SU-DHL-6 (cell line): ENCODE data around the gene CENPC.

Experiments used
- CTCF ChIP-seq: fragments of 200-600 bp; sonication (generic); IDR thresholded peaks from one replicate; pipeline ENCODE4 v1.5.1; 2017; ENCODE audit warnings: antibody characterized with exemption, mild to moderate bottlenecking, low read length, moderate library complexity; ENCODE audit not compliant: insufficient read depth, poor library complexity, severe bottlenecking
- EZH2phosphoT487 ChIP-seq: fragments of 200-600 bp; sonication (generic), shearing (Covaris generic); conservative IDR thresholded peaks from 2 replicates; pipeline ENCODE4 v1.6.1; 2018; ENCODE audit warnings: mild to moderate bottlenecking, antibody characterized with exemption, low read length, moderate library complexity, mixed read lengths

GRCh38 chr4:67475155-67475554 lies 70.1 kb downstream of the CENPC start:
- TF ChIP-seq CTCF: no peak
- TF ChIP-seq EZH2phosphoT487: no peak
